Measurements from ENCODE around the gene CYP4F22.
"Not testable (repeated sequence)": the region's sequence is repeated elsewhere in the genome, so short reads cannot be mapped to it uniquely, and the experiment has no call there.

CYP4F22 gene

DNA sequence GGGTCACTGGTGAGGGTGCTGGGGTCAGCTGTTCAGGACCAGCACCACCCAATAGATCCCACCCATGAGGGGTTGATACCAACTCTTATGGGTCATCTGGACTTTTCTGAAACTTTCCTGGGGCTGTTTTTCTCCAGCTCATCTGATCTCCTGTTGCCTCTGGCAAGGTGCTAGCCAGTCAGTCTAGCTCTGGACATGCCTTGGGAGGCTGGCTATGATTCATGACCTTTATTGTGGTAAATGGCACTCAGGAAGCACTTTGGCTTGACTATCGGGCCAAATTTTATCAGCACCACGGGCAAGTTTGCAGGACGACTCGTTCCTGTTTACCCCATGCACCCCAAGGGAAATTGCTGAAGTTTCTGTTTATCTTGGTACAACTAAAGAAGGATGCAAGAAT, 85.4 kb downstream of the CYP4F22 start:
- H3K4me1 ChIP-seq (ENCODE audit: control insufficient read depth, insufficient read depth, low read length, unreplicated experiment); H3K36me3 ChIP-seq (ENCODE audit: insufficient read depth, low read length); H3K4me3 ChIP-seq (ENCODE audit: low read depth, low read length); H3K27me3 ChIP-seq (ENCODE audit: insufficient read depth, low read length); H2AFZ ChIP-seq (ENCODE audit: low read length, unreplicated experiment); H3K27ac ChIP-seq (ENCODE audit: low read depth, low read length); H3K79me2 ChIP-seq (ENCODE audit: control insufficient read depth, insufficient read depth, low read length, unreplicated experiment): not testable (repeated sequence)

DNA sequence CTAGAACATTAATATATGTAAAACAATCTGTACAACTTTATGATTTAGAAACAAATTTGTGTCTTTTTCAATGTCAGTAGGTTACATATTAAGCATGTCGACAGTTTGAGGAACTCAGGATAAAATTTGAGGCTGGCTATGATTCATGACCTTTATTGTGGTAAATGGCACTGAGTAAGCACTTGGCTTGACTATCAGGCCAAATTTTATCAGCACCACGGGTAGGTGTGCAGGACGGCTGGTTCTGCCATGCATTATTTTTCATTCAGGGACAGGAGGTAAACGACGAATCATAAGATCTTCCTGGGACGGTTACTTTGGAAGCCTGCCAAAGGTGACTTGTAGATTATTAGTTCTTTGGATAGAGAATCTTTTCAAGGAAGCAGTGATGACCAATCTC, 86.7 kb downstream of the CYP4F22 start:
- Histone ChIP-seq H3K36me3 (ENCODE audit: insufficient read depth, low read length) (no peaks in the 10 kb centered on the region), H3K27me3 (ENCODE audit: insufficient read depth, low read length) (no peaks in the 10 kb centered on the region), H3K4me1 (ENCODE audit: control insufficient read depth, insufficient read depth, low read length, unreplicated experiment) (no peaks in the 10 kb centered on the region), H3K27ac (ENCODE audit: low read depth, low read length) (no peak overlapping the region), H3K79me2 (ENCODE audit: control insufficient read depth, insufficient read depth, low read length, unreplicated experiment) (no peaks in the 10 kb centered on the region), H2AFZ (ENCODE audit: low read length, unreplicated experiment) (no peak overlapping the region), H3K4me3 (ENCODE audit: low read depth, low read length) (no peak overlapping the region)

Data from ACC112 (cell line).